ENCODE data around the gene WDR6.

The WDR6 gene

DNA sequence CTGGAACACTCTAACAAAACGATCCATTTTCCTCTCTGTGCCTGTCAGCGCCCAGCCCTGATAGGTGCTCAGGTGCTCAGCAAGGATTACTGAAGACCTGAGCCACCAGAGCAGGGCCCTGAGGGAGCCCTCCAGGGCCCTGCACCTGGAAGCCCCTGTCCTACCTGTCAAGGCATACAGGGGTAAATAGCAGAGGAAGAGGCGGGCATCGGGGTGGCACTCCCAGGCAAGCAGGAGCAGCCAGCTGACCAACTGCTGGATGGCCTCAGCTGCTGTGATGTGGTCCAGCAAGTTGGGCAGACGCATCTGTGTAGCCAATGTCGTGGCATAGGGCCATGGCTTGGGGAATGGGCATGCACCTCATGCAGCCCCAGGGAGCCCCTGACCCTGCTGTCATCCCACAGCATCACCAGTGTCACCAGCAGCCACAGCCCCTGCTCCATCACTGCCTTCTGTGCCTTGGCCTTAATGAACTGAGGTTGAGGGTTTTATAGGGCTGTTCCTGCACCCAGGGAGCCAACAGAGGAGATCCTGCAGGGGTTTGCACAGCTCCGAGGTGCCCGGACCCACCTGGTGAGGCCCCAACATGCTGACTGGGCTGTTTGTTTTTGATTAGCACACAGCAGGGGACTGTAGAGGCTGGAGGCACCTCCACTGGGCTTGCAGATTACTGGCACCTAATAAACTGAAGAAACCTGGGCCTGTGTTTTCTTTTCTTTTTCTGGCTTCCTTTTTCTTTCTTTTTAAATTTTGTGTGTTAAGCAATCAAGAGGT lies 7.9 kb upstream of the WDR6 start:
- TF ChIP-seq, protein P1, sequence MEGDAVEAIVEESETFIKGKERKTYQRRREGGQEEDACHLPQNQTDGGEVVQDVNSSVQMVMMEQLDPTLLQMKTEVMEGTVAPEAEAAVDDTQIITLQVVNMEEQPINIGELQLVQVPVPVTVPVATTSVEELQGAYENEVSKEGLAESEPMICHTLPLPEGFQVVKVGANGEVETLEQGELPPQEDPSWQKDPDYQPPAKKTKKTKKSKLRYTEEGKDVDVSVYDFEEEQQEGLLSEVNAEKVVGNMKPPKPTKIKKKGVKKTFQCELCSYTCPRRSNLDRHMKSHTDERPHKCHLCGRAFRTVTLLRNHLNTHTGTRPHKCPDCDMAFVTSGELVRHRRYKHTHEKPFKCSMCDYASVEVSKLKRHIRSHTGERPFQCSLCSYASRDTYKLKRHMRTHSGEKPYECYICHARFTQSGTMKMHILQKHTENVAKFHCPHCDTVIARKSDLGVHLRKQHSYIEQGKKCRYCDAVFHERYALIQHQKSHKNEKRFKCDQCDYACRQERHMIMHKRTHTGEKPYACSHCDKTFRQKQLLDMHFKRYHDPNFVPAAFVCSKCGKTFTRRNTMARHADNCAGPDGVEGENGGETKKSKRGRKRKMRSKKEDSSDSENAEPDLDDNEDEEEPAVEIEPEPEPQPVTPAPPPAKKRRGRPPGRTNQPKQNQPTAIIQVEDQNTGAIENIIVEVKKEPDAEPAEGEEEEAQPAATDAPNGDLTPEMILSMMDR (IDR thresholded peaks at IDR 0.05; ENCODE audit: low read depth, low read length): no peak
- no peak for DNase-seq (ENCODE audit: low read depth, low spot score)

DNA sequence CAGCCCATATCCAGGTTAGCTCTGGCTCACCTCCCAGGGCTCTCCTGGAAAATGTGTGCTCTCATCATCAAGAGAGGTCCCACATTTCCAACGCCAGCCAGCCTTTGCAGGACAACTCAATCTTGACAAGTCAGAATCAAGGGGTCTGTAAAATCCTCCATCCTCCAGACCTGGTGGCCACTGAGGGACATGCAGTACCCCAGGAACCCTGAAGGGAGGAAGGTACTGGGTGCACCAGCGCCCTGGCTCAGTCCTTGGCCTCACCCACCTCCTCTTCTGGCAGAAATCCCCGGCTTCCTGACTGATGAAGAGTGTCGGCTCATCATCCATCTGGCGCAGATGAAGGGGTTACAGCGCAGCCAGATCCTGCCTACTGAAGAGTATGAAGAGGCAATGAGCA lies 6.0 kb upstream of the WDR6 start:
- in situ Hi-C loops (cut with HindIII; ENCODE audit: low sequenced_read_pairs): no loop called here
- no peak overlapping the region for H3K4me3 ChIP-seq (ENCODE audit: low read depth, low read length)
- no peak for DNase-seq (ENCODE audit: low read depth, low spot score)
- TF ChIP-seq, protein P1 (IDR thresholded peaks at IDR 0.05; ENCODE audit: low read depth, low read length): no peak

More for the DNA sequence above, 7.9 kb upstream of the WDR6 start:
- H3K4me3 ChIP-seq (ENCODE audit: low read depth, low read length): no peak overlapping the region
- in situ Hi-C loops (cut with HindIII; ENCODE audit: low sequenced_read_pairs): no loop called here

DNA sequence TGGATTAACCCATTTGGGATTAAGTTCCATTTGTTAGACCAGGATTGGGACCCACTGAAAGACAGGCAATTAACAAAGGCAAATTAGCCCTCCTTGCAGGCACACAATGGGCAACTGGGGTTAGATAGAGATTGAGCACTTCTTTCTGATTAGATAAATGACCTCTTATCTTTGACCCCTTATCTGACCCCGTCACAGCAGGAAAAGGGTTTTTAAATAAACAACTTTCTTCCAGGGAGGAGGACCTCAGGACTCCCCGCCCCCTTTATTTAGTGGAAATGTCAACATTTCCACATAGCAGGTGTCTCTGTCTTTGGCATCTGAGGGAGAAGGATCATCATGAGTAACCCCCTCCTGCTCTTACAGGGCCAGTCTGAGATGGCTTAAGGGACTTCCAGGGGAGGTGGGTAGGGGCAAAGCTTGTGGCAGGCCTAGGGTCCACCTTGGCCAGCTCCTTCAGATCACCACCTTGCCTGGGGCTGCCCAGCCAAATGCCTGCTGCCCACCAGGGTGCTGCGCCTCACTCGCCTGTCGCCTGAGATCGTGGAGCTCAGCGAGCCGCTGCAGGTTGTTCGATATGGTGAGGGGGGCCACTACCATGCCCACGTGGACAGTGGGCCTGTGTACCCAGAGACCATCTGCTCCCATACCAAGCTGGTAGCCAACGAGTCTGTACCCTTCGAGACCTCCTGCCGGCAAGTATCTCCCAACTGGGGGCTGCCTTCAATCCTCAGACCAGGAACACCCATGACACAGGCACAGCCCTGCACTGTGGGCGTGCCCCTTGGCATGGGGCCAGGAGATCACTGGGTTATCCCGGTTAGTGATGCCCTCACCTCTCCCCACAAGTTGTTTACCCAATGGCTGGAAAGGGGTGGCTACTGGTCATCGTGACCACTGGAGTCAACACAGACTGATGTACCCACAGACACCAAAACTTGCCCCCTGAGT lies 2.6 kb upstream of the WDR6 start:
- TF ChIP-seq, protein P1 (IDR thresholded peaks at IDR 0.05; ENCODE audit: low read depth, low read length): no peak
- in situ Hi-C loops (cut with HindIII; ENCODE audit: low sequenced_read_pairs): no loop called here
- H3K4me3 ChIP-seq (ENCODE audit: low read depth, low read length): no peak overlapping the region
- DNase-seq (ENCODE audit: low read depth, low spot score): no peak

DNA sequence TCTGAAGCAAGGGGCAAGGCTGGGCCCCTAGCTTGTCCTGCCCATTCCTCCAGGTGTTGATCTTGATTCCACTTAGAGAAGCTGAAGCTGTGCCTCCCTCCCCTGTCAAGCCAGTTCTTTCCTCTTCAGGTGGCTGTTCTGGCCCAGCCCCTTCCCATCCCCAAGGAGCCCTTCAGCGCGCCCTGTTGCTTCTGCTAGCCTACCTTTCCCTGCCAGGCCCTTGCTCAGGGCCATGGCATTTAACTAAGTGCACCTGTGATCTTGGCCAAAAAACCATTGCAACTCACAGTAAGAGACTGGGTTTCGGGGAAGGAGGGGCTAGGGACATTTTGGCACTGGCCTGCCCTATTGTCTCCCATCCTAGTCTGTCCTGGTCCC lies 1.9 kb upstream of the WDR6 start:
- TF ChIP-seq, protein P1 (IDR thresholded peaks at IDR 0.05; ENCODE audit: low read depth, low read length): no peak
- no peak for DNase-seq (ENCODE audit: low read depth, low spot score)
- in situ Hi-C loops (cut with HindIII; ENCODE audit: low sequenced_read_pairs): no loop called here
- H3K4me3 ChIP-seq (ENCODE audit: low read depth, low read length): no peak overlapping the region

DNA sequence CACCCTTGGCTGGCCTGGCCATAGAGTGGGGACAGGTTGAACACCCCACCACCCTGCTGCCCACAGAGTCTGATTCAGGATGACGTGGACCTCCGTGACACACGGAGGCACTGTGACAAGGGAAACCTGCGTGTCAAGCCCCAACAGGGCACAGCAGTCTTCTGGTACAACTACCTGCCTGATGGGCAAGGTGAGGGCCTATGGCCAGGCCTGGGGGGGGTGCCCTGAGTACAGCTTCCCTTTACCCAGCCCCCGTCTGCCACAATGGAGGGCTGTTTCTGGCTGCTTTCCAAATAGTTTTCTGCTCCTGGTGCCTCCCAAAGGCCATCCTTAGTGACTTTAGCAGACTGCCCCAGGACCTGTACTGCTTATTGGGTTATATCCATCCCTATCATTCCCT lies 1.2 kb upstream of the WDR6 start:
- no peak for DNase-seq (ENCODE audit: low read depth, low spot score)
- in situ Hi-C loops (cut with HindIII; ENCODE audit: low sequenced_read_pairs): no loop called here
- peak overlapping the region; percentile 94 for H3K4me3 ChIP-seq (ENCODE audit: low read depth, low read length)
- TF ChIP-seq, protein P1 (IDR thresholded peaks at IDR 0.05; ENCODE audit: low read depth, low read length): no peak

DNA sequence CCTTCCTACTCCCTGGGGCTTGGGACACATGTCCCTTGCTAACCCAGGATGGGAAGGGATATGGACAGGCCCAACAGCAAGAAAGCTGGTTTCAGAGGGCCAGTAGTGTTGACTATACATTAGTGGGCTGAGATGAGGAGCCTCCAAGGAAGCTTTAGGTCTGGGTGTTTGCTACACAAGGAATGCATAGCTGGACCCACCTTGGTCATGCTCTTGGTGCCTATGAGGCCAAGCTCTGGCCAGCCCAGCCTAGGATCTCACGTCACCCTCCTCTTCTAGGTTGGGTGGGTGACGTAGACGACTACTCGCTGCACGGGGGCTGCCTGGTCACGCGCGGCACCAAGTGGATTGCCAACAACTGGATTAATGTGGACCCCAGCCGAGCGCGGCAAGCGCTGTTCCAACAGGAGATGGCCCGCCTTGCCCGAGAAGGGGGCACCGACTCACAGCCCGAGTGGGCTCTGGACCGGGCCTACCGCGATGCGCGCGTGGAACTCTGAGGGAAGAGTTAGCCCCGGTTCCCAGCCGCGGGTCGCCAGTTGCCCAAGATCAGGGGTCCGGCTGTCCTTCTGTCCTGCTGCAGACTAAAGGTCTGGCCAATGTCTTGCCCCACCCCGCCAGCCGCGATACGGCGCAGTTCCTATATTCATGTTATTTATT lies 653 bp upstream of the WDR6 start:
- H3K4me3 ChIP-seq (ENCODE audit: low read depth, low read length): peak overlapping the region; percentile 94
- DNase-seq (ENCODE audit: low read depth, low spot score): peak; percentile 59
- TF ChIP-seq, protein P1 (IDR thresholded peaks at IDR 0.05; ENCODE audit: low read depth, low read length): no peak
- in situ Hi-C loops (cut with HindIII; ENCODE audit: low sequenced_read_pairs): no loop called here

All from astrocyte of the spinal cord (primary cell).